ENCODE results near the gene RELT. TPM values are rescaled to one million over a fixed set of nuclear protein-coding genes. Genes with fewer than 3 reads are reported as not detected.

The RELT gene
- total and polyA plus RNA-seq, 2 of the 13 experiments (the other 11 are each of a cell fraction or from before 2014, with no cell fraction given): 2.5 to 4.7 TPM

DNA sequence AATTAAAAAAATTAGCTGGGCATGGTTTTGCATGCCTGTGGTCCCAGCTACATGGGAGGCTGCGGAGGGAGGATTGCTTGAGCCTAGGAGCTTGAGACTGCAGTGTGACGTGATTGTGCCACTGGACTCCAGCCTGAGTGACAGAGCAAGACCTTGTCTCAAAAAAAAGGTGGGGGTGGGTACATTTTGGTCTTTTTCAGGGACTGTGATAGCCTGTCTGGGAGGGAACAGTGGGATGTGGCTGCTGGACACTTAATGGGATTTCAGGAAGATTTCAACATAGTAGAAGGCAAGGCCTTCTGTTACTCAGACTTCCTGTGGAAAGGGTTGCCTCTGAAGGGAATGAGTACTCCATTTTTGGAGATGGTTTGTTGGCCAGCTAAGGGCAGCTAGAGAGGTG, 40.6 kb downstream of the RELT start:
- peaks cover 33% of the 10 kb centered on the region for H3K4me1 ChIP-seq (ENCODE audit: insufficient read depth, low read length)
- no peaks in the 10 kb centered on the region for H3K79me2 ChIP-seq (ENCODE audit: insufficient read depth, low read length)
- CTCF ChIA-PET (ENCODE audit: low intra/inter-chr PET ratio, low total read pairs): no interaction called here
- H3K27me3 ChIP-seq (ENCODE audit: control insufficient read depth in 1 of 2, insufficient read depth in 2 of 2, low read length in 2 of 2): no peaks in the 10 kb centered on the region
- DNase-seq (ENCODE audit: low spot score) (no peak), FAIRE-seq (no peak), ATAC-seq (no peak)
- BruUV-seq (replicated peaks): no TSS peak
- H3K4me2 ChIP-seq (ENCODE audit: low read depth, low read length): no peak overlapping the region
- TF ChIP-seq, protein P1, sequence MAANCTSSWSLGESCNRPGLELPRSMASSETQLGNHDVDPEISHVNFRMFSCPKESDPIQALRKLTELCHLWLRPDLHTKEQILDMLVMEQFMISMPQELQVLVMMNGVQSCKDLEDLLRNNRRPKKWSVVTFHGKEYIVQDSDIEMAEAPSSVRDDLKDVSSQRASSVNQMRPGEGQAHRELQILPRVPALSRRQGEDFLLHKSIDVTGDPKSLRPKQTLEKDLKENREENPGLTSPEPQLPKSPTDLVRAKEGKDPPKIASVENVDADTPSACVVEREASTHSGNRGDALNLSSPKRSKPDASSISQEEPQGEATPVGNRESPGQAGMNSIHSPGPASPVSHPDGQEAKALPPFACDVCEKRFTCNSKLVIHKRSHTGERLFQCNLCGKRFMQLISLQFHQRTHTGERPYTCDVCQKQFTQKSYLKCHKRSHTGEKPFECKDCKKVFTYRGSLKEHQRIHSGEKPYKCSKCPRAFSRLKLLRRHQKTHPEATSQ (CRISPR knock-in tag; IDR thresholded peaks at IDR 0.05; ENCODE audit: borderline replicate concordance): no peak
- no peak for TF ChIP-seq ZNF263 (CRISPR knock-in tag; IDR thresholded peaks at IDR 0.05)
- TF ChIP-seq SRSF1 (optimal IDR thresholded peaks at IDR 0.05; ENCODE audit: low read depth, low read length): no peak
- TF ChIP-seq PTBP1 (IDR thresholded peaks at IDR 0.05; ENCODE audit: low read depth, low read length, poor library complexity, severe bottlenecking): no peak
- H3K27ac ChIP-seq (ENCODE audit: extremely low read length, insufficient read depth, low read length): no peak overlapping the region
- POLR2A ChIA-PET: no interaction called here
- H3K9me3 ChIP-seq (ENCODE audit: low read length): no peaks in the 10 kb centered on the region
- H3K36me3 ChIP-seq (replicated peaks in 1 of 2; ENCODE audit: control insufficient read depth in 1 of 2, insufficient read depth in 2 of 2, low read length in 2 of 2): peaks cover 2 to 5% of the 10 kb centered on the region in 2 experiments; a peak in 2 of 5 replicates
- no peak overlapping the region for H2AFZ ChIP-seq (ENCODE audit: low read length)
- H4K20me1 ChIP-seq (ENCODE audit: insufficient read depth, low read length): no peaks in the 10 kb centered on the region
- in situ Hi-C loops (cut with HindIII; ENCODE audit: extremely low pct_ligation_motif_present, low pct_unique_long_range_greater_than_20kb): no loop called here
- intact Hi-C loops (cut with micrococcal nuclease; ENCODE audit: unreplicated experiment): loop anchor here (5.0 kb wide), 1 partner anchor 516 kb away; no protein-coding TSS in a partner anchor
- WGBS (ENCODE audit: low lambda C conversion rate): 94% methylated on average over 2 of the region's 2 CpGs
- no peak overlapping the region for H3K9ac ChIP-seq (ENCODE audit: insufficient read depth, low read depth, low read length)
- no peak overlapping the region for H3K4me3 ChIP-seq (replicated peaks in 1 of 3; ENCODE audit: insufficient read depth in 1 of 3, low read depth in 2 of 3, low read length in 3 of 3)

DNA sequence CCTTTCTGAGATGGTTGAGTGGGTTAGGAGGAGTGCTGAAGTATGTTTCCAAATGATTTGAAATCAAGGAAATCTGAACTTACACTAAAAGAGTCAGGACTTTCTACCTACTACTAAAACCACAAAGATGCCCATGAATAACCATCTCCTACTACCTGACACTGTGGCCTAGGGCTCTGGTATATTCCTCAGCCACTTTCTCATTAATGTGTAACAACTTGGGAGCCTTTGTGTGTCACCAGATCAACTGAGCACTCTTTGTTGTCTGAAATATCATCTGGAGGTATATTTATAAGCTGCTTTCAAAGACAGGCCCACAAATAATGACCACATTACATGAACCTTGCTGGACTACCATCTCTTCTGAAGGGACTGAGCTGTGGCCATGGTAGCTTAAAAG, 43.9 kb downstream of the RELT start:
- no peak for DNase-seq (ENCODE audit: low spot score)
- no peak overlapping the region for H3K4me3 ChIP-seq (replicated peaks in 1 of 3; ENCODE audit: insufficient read depth in 1 of 3, low read depth in 2 of 3, low read length in 3 of 3)
- H3K36me3 ChIP-seq (replicated peaks in 1 of 2; ENCODE audit: control insufficient read depth in 1 of 2, insufficient read depth in 2 of 2, low read length in 2 of 2): peaks cover 2 to 5% of the 10 kb centered on the region in 2 experiments; a peak in 2 of 5 replicates
- no peaks in the 10 kb centered on the region for H3K9me3 ChIP-seq (ENCODE audit: low read length)
- ATAC-seq: peak; percentile 36; the same call in 1 of the 3 replicates
- no peaks in the 10 kb centered on the region for H3K79me2 ChIP-seq (ENCODE audit: insufficient read depth, low read length)
- intact Hi-C loops (cut with micrococcal nuclease; ENCODE audit: unreplicated experiment) (no loop called here), in situ Hi-C loops (cut with HindIII; ENCODE audit: extremely low pct_ligation_motif_present, low pct_unique_long_range_greater_than_20kb) (no loop called here)
- no peak overlapping the region for H2AFZ ChIP-seq (ENCODE audit: low read length)
- BruUV-seq (replicated peaks): no TSS peak
- no peak overlapping the region for H3K27ac ChIP-seq (ENCODE audit: extremely low read length, insufficient read depth, low read length)
- H3K4me1 ChIP-seq (ENCODE audit: insufficient read depth, low read length): peaks cover 27% of the 10 kb centered on the region
- FAIRE-seq: no peak
- H4K20me1 ChIP-seq (ENCODE audit: insufficient read depth, low read length): no peaks in the 10 kb centered on the region
- H3K4me2 ChIP-seq (ENCODE audit: low read depth, low read length): no peak overlapping the region
- TF ChIP-seq, protein P2, sequence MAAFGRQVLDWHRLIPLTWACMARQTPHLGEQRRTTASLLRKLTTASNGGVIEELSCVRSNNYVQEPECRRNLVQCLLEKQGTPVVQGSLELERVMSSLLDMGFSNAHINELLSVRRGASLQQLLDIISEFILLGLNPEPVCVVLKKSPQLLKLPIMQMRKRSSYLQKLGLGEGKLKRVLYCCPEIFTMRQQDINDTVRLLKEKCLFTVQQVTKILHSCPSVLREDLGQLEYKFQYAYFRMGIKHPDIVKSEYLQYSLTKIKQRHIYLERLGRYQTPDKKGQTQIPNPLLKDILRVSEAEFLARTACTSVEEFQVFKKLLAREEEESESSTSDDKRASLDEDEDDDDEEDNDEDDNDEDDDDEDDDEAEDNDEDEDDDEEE (CRISPR knock-in tag; IDR thresholded peaks at IDR 0.05): no peak
- no peak for TF ChIP-seq PHF5A (CRISPR knock-in tag; IDR thresholded peaks at IDR 0.05; ENCODE audit: low read depth, unreplicated experiment)
- TF ChIP-seq SOX6 (IDR thresholded peaks at IDR 0.05): no peak
- no peak for TF ChIP-seq SOX6 (CRISPR knock-in tag; IDR thresholded peaks at IDR 0.05)
- TF ChIP-seq FOXP1 (IDR thresholded peaks at IDR 0.05): no peak
- TF ChIP-seq FOXP1 (CRISPR knock-in tag; IDR thresholded peaks at IDR 0.05): no peak
- TF ChIP-seq ZNF160 (CRISPR knock-in tag; IDR thresholded peaks at IDR 0.05): no peak
- no peak for TF ChIP-seq RAD21 (CRISPR knock-in tag; IDR thresholded peaks at IDR 0.05)
- no peak for TF ChIP-seq ZNF619 (CRISPR knock-in tag; IDR thresholded peaks at IDR 0.05)
- TF ChIP-seq ZNF138 (CRISPR knock-in tag; IDR thresholded peaks at IDR 0.05; ENCODE audit: low read depth): no peak
- POLR2A ChIA-PET: no interaction called here
- CTCF ChIA-PET (ENCODE audit: low intra/inter-chr PET ratio, low total read pairs): no interaction called here
- H3K9ac ChIP-seq (ENCODE audit: insufficient read depth, low read depth, low read length): no peak overlapping the region
- H3K27me3 ChIP-seq (ENCODE audit: control insufficient read depth in 1 of 2, insufficient read depth in 2 of 2, low read length in 2 of 2): no peaks in the 10 kb centered on the region
